ENCODE measurements around the gene FRMD3.

DNA sequence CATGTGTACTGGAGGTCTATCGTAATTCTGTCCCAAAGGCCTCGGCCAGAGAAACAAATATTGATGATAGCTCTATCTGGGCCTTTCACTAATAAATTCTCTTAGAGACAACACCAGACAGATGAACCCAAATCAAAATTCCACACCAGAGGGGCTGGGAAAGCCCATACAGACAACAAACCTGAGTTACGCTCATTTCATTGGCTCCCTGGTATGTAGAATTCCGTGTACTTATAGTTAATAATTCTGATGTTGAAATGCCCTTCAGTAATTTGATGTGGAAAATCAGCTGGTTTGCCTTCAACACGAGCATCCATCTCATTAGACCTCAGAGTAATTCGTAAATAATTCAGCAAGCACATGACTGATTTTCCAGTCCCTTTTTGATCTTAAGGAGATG, 53.2 kb downstream of the FRMD3 start:
- no peak for TF ChIP-seq POLR2A (IDR thresholded peaks at IDR 0.05)
- TF ChIP-seq, protein P1, sequence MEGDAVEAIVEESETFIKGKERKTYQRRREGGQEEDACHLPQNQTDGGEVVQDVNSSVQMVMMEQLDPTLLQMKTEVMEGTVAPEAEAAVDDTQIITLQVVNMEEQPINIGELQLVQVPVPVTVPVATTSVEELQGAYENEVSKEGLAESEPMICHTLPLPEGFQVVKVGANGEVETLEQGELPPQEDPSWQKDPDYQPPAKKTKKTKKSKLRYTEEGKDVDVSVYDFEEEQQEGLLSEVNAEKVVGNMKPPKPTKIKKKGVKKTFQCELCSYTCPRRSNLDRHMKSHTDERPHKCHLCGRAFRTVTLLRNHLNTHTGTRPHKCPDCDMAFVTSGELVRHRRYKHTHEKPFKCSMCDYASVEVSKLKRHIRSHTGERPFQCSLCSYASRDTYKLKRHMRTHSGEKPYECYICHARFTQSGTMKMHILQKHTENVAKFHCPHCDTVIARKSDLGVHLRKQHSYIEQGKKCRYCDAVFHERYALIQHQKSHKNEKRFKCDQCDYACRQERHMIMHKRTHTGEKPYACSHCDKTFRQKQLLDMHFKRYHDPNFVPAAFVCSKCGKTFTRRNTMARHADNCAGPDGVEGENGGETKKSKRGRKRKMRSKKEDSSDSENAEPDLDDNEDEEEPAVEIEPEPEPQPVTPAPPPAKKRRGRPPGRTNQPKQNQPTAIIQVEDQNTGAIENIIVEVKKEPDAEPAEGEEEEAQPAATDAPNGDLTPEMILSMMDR (IDR thresholded peaks at IDR 0.05) = no peak

Measured in thyroid gland (tissue), 4 donors.